ENCODE measurements around the gene BABAM2. TPM values are rescaled to one million over a fixed set of nuclear protein-coding genes. Genes with fewer than 3 reads are reported as not detected.
A peak's percentile ranks its signal among the peaks of the same experiment; 100 is the strongest.
"Not testable (repeated sequence)": the region's sequence is repeated elsewhere in the genome, so short reads cannot be mapped to it uniquely, and the experiment has no call there.

BABAM2 gene
- total RNA-seq, 1 experiment from 2014 or later = 43.5 TPM

- no peaks in the 10 kb centered on the region for H3K27me3 Mint-ChIP-seq (ENCODE audit: unreplicated experiment)
- peaks cover 3% of the 10 kb centered on the region for H3K9me3 Mint-ChIP-seq (ENCODE audit: low read depth, unreplicated experiment)
- CTCF ChIA-PET = interaction anchor here (0.5 kb wide), 1 partner anchor 13 kb away, joined by 3 read pairs; no protein-coding TSS in a partner anchor
- H3K4me3 Mint-ChIP-seq (ENCODE audit: low read depth, unreplicated experiment) = no peak overlapping the region
- BruUV-seq (replicated peaks) = no TSS peak
- no peaks in the 10 kb centered on the region for H3K36me3 Mint-ChIP-seq (ENCODE audit: insufficient read depth, unreplicated experiment)
- intact Hi-C loops (cut with micrococcal nuclease; ENCODE audit: unreplicated experiment) = no loop called here
- no peak for TF ChIP-seq CTCF (IDR thresholded peaks at IDR 0.05; ENCODE audit: unreplicated experiment)
- no peak for DNase-seq
- H3K27ac Mint-ChIP-seq (ENCODE audit: unreplicated experiment) = no peak overlapping the region
- H3K4me1 Mint-ChIP-seq (ENCODE audit: low read depth, unreplicated experiment) = peaks cover 24% of the 10 kb centered on the region
Observed at GRCh38 chr2:27973592-27973991, 83.1 kb downstream of the BABAM2 start.

GRCh38 chr2:27976308-27976707 is 85.8 kb downstream of the BABAM2 start:
- H3K4me3 Mint-ChIP-seq (ENCODE audit: low read depth, unreplicated experiment) = no peak overlapping the region
- BruUV-seq (replicated peaks) = no TSS peak
- no peak for DNase-seq
- no peaks in the 10 kb centered on the region for H3K36me3 Mint-ChIP-seq (ENCODE audit: insufficient read depth, unreplicated experiment)
- CTCF ChIA-PET = no interaction called here
- no peaks in the 10 kb centered on the region for H3K27me3 Mint-ChIP-seq (ENCODE audit: unreplicated experiment)
- H3K27ac Mint-ChIP-seq (ENCODE audit: unreplicated experiment) = no peak overlapping the region
- H3K4me1 Mint-ChIP-seq (ENCODE audit: low read depth, unreplicated experiment) = peaks cover 34% of the 10 kb centered on the region
- no peaks in the 10 kb centered on the region for H3K9me3 Mint-ChIP-seq (ENCODE audit: low read depth, unreplicated experiment)
- TF ChIP-seq CTCF (IDR thresholded peaks at IDR 0.05; ENCODE audit: unreplicated experiment) = no peak
- intact Hi-C loops (cut with micrococcal nuclease; ENCODE audit: unreplicated experiment) = loop anchor here (5.0 kb wide), 1 partner anchor 71 kb away; no protein-coding TSS in a partner anchor

- peak; percentile 20 for DNase-seq
- Mint-ChIP-seq H3K4me1 (ENCODE audit: low read depth, unreplicated experiment) (peaks cover 34% of the 10 kb centered on the region), H3K27ac (ENCODE audit: unreplicated experiment) (peak overlapping the region; percentile 81), H3K4me3 (ENCODE audit: low read depth, unreplicated experiment) (peak overlapping the region; percentile 23), H3K27me3 (ENCODE audit: unreplicated experiment) (no peaks in the 10 kb centered on the region), H3K36me3 (ENCODE audit: insufficient read depth, unreplicated experiment) (no peaks in the 10 kb centered on the region), H3K9me3 (ENCODE audit: low read depth, unreplicated experiment) (no peaks in the 10 kb centered on the region)
- no TSS peak for BruUV-seq (replicated peaks)
- CTCF ChIA-PET = interaction anchor here (0.6 kb wide), 1 partner anchor 415 kb away, joined by 3 read pairs; no protein-coding TSS in a partner anchor
- intact Hi-C loops (cut with micrococcal nuclease; ENCODE audit: unreplicated experiment) = loop anchor here (5.0 kb wide), 1 partner anchor 69 kb away; no protein-coding TSS in a partner anchor
- TF ChIP-seq CTCF (IDR thresholded peaks at IDR 0.05; ENCODE audit: unreplicated experiment) = no peak
Observed at GRCh38 chr2:27977731-27978312, 87.3 kb downstream of the BABAM2 start.

- H3K9me3 Mint-ChIP-seq (ENCODE audit: low read depth, unreplicated experiment); H3K27ac Mint-ChIP-seq (ENCODE audit: unreplicated experiment); DNase-seq; BruUV-seq (replicated peaks); CTCF ChIA-PET; H3K4me3 Mint-ChIP-seq (ENCODE audit: low read depth, unreplicated experiment); H3K36me3 Mint-ChIP-seq (ENCODE audit: insufficient read depth, unreplicated experiment); H3K27me3 Mint-ChIP-seq (ENCODE audit: unreplicated experiment): not testable (repeated sequence)
- H3K4me1 Mint-ChIP-seq (ENCODE audit: low read depth, unreplicated experiment) = peaks cover 34% of the 10 kb centered on the region
- intact Hi-C loops (cut with micrococcal nuclease; ENCODE audit: unreplicated experiment) = loop anchor here (5.0 kb wide), 1 partner anchor 69 kb away; no protein-coding TSS in a partner anchor
Observed at GRCh38 chr2:27978761-27979160, 88.2 kb downstream of the BABAM2 start.

- no peak for TF ChIP-seq CTCF (IDR thresholded peaks at IDR 0.05; ENCODE audit: unreplicated experiment)
- no peak overlapping the region for H3K4me3 Mint-ChIP-seq (ENCODE audit: low read depth, unreplicated experiment)
- no peaks in the 10 kb centered on the region for H3K9me3 Mint-ChIP-seq (ENCODE audit: low read depth, unreplicated experiment)
- DNase-seq = no peak
- CTCF ChIA-PET = no interaction called here
- no TSS peak for BruUV-seq (replicated peaks)
- H3K4me1 Mint-ChIP-seq (ENCODE audit: low read depth, unreplicated experiment) = peaks cover 34% of the 10 kb centered on the region
- H3K27ac Mint-ChIP-seq (ENCODE audit: unreplicated experiment) = no peak overlapping the region
- intact Hi-C loops (cut with micrococcal nuclease; ENCODE audit: unreplicated experiment) = no loop called here
- H3K27me3 Mint-ChIP-seq (ENCODE audit: unreplicated experiment) = no peaks in the 10 kb centered on the region
- H3K36me3 Mint-ChIP-seq (ENCODE audit: insufficient read depth, unreplicated experiment) = no peaks in the 10 kb centered on the region
Observed at GRCh38 chr2:27980242-27980641, 89.7 kb downstream of the BABAM2 start.
